NCI-H446 (cell line): ENCODE results near the gene BCO2.
"Not testable (repeated sequence)": the region's sequence is repeated elsewhere in the genome, so short reads cannot be mapped to it uniquely, and the experiment has no call there.

Experiments
- DNase-seq, 2 experiments: peaks; one replicate each; lab custom pipeline; 2025; lab: John Stamatoyannopoulos, UW

BCO2 gene, protein sequence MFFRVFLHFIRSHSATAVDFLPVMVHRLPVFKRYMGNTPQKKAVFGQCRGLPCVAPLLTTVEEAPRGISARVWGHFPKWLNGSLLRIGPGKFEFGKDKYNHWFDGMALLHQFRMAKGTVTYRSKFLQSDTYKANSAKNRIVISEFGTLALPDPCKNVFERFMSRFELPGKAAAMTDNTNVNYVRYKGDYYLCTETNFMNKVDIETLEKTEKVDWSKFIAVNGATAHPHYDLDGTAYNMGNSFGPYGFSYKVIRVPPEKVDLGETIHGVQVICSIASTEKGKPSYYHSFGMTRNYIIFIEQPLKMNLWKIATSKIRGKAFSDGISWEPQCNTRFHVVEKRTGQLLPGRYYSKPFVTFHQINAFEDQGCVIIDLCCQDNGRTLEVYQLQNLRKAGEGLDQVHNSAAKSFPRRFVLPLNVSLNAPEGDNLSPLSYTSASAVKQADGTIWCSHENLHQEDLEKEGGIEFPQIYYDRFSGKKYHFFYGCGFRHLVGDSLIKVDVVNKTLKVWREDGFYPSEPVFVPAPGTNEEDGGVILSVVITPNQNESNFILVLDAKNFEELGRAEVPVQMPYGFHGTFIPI

DNA sequence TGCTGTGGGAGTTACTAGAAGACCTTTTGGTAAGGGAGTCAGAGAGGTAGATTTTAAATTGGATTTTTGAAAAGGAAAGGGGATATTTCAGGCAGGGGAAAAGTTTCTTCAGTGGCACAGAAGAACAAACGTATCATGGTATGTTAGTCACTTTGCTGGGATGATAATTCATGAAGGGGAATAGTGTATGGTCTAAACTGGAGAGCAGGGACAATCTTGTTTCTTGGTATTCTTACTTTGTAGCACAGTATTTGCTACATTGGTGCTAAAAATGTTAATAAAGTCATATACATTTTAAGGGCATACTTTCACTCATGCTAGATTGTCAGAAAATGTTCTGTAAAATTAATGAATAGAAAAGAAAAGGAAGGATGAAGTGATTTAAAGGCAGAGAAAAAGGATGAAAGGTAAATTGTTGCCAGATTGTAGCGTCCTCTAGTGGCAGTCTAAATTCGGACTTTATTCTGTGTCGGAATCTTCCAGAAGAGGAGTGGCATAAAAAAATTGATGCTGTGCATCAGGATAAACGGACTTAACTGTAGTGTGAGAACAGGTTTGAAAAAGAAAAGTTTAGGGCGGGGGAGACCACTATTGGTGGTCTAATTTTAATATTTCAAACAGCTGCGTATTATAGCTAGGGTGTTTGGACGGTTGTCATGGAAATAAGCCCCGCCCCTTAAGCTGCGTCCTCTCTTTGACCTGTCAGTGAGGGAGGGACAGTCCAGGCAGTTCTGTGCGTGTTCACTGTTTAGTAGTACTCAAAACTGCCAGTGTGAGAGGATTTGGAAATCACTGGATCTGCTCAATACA lies at the start of gene BCO2:
TSS of gene BCO2 (plus strand) at position 724 of the 810 bp plus-strand sequence. CDS start 90 bp downstream, outside the sequence.
- no peak for DNase-seq

DNA sequence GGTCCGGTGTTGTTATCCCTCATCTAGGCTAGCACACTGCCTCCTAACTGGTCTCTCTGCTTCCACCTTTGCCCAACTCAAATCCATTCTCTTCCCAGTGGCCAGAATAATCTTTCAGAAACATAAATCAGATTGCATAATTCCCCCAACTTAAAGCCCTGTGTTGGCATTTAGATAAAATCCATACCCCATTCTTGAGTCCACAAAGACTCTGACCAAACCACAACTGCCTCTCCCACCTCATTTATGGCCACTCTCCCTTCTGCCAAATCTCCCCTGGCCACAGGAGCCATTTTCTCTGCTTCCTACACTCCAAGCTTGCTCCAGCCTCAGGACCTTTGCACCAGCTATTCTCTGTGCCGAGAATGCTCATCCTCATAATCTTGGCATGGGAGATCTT lies 48.3 kb upstream of the BCO2 start:
- DNase-seq: no peak

DNA sequence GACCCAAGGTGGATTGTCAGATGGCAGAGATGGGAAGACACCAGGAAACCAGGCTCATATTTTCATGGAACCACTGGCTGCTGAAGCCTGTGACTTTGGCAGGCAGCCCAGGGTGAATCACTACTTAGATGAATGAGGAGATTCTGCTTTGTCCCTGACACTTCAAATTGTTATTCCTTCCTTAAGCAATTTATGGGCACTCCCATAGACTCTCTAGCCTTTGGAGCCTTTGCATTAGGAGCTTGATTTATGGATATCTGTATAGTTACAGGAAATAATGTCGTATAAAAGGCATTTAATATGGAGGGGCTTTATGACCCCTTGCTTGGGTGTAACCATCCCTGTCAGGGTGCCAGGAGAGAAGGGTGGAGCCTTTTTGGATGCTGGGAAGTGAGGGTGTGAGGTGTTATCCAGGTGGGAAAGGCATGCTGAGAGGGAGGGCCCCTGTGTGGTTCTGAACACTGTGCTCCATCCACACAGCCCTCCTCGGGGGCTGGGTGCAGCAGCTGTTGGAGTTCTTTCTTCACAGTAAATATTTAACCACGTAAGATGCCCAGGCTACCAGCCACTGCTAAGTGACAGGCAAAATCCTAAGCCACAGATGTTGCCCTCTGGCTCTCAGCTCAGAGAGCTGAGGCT lies 46.7 kb upstream of the BCO2 start:
- DNase-seq: peak; percentile 35 to 71

DNA sequence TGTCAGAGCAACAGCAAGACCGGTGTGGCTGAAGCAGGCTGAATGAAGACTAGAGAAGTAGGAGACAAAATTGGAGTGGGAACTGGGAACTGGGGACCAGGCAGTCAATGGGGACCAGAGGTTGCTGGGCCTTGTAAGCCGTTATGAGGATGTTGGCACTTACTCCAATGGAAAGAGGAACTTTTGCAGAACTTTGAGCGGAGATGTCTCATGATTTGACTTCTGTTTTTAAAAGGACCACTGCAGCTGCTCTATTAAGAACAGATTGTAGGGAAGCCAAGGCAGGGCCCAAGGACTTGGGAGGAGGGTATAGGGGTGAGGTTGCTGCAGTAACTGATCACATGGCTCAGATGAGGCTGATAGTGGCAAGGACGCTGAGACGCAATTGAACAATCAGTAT lies 45.7 kb upstream of the BCO2 start:
- DNase-seq: no peak

DNA sequence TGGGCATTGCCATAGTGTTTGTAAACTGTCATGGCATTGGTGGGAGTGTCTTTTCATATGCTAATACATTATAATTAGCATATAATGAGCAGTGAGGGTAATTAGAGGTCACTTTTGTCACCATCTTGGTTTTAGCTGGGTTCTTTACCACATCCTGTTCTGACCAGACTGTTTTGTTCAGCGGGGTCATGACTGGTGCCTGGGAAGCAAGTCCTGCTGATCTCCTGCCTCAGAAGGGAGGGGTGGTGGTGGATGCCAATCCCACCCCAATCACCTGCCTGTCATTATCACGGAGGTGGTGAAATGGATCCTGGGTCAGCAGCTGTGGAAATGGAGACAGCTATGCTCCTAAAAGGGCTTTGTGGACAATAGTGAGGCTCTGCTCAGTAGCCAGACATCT lies 42.6 kb upstream of the BCO2 start:
- DNase-seq: no peak

DNA sequence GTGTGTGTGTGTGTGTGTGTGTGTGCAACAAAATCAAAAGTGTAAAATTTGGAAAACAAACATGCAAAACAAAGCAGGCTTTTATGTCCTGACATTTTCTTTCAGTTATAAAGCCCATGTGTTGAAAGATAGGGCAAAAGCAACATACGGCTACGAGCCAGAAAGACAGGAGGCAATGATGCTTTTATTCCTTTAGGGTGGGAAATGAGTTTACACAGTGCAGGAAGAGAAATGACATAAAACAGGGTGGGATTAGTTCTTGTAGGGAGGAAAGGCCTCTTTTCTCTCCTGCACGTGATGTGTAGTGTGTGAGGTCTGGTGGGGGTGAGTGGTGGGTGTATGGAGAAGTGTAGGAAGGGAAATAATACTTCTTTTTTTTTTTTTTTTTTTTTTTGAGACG lies 40.8 kb upstream of the BCO2 start:
- no peak for DNase-seq

DNA sequence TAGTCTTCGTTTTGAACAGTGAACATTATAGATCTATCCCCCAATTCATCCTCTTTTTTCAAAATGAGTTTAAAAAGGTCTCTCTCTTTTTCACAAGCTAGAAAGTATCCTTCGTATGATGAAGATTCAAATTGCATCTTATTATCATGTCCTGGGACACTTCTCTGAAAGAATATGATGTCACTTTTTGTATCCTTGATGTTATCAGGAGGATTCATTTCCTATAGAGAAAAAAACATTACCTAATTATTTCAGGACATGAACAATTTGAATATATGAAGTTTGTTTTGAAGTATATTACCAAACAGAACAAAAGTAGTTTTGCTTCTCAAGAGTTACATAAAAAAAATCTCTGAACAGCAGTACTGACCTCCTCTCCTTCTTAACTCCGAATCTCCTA lies 31.7 kb upstream of the BCO2 start:
- DNase-seq: no peak

DNA sequence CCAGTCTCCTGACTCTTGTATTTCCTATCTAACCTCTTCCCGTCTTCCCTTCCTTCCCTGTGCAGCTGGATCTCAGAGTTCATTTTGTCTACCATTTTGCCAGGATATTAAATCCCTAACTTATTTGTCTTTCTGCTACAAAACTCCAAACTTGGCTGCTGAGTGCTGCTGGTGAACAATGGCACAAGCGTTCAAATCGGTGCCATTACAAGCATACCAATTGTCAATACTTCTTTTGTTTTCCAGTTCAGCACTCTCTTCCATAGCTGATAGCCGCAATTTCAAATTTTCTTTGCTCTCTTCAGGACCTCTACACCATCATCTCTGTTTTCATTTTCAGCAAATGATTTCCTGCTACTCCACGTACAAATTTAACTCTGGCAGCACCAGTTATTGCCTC lies 24.8 kb upstream of the BCO2 start:
- no peak for DNase-seq

DNA sequence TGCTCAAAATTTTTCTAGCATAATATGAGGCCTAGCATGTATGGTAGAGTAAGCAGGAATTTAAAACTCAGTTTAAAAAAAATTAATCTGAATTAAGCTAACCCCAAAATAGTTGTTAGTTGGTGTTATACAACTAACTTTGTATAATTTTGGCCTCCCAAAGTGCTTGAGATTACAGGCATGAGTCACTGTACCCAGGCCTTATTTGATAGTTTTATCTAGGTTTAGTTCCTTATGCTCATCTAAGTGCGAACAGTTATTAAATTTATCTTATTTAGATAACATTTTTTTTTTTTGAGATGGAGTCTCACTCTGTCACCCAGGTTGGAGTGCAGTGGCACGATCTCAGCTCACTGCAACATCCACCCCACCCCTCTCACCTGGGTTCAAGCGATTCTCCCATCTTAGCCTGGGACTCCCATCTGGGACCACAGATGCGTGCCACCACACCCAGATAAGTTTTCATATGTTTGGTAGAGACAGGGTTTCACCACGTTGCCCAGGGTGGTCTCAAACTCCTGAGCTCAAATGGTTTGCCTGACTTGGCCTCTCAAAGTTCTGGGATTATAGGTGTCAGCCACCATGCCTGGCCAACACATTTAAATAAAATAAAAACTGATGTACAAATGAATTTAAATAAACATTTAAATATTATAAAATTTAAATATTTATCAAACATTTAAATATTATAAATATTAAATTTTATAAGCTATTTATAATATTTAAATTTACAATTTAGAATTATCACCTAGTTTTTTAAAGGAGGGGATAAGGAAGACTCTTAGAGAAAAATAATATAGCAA lies 19.0 kb upstream of the BCO2 start:
- DNase-seq: no peak

DNA sequence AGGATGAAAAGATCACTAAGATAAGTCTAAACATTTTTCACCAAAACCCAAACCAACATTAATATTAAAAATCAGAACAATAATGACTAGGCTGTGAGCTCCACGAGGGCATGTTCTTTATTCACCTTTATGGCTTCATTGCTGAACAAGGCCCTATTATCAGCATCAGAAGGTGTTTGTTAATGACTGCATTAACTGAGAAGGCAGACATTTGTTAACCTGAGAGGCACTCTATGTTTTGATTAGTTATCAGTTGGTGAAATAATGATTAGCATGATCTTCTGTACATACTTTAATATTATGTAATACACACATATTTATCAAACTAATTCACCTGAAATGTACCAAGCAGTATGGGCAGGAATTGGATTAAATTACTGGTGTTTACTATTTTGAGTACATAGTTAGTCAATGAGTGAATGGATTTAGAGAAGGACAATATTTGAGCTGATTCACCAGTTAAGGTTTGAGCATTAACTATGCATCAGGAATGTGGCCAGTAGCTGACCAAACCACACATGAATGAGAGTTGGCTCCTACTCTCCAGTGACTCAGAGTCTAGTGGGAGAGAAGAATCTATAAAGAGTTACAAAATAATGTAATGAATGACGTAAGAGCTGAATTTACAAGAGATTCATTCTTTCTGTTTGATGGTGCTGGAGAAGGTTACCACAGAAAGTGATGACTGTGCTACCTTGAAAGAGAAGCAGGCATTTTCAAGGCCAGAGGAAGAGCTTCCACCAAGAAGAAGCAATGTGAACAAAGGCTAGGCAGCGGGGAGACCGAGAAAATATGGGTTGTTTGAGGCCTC lies 18.2 kb upstream of the BCO2 start:
- no peak for DNase-seq

DNA sequence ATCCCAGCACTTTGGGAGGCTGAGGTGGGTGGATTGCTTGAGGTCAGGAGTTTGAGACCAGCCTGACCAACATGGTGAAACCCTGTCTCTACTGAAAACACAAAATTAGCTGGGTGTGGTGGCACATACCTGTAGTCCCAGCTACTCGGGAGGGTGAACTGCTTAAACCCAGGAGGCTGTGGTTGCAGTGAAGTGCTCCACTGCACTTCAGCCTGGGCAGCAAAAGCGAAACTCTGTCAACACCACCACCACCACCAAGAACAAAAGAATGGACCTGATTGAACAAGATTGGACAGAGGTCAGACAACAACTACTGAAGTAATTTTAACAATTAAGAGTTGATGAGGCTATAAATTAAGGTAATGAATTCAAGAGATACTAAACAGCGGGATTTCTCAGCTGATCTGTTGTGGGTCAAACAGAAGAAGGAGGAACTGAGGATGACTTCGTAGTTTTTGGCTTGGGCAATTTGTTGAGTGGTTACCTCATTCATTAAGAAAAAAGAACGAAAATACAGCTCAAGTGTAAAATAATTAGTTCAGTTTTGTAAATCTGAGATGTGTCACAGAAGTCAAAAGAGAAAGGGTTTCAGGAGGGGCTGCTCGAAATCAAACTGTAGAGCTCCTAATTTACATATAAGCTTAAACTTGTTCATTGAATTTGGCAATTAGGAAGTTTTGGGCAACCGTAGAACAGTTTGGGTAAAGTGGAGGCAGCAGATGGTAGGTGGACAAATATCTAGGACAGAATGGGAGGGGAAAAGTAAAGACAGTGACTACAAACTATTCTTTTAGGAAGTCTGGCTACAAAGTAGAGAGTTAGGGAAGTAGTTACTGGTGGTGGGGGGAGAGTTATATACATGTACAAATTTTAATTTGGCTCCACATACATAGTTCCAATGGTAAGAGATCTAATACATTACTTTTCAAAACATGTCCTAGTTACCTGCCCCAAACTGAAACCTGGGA lies 15.9 kb upstream of the BCO2 start:
- no peak for DNase-seq

DNA sequence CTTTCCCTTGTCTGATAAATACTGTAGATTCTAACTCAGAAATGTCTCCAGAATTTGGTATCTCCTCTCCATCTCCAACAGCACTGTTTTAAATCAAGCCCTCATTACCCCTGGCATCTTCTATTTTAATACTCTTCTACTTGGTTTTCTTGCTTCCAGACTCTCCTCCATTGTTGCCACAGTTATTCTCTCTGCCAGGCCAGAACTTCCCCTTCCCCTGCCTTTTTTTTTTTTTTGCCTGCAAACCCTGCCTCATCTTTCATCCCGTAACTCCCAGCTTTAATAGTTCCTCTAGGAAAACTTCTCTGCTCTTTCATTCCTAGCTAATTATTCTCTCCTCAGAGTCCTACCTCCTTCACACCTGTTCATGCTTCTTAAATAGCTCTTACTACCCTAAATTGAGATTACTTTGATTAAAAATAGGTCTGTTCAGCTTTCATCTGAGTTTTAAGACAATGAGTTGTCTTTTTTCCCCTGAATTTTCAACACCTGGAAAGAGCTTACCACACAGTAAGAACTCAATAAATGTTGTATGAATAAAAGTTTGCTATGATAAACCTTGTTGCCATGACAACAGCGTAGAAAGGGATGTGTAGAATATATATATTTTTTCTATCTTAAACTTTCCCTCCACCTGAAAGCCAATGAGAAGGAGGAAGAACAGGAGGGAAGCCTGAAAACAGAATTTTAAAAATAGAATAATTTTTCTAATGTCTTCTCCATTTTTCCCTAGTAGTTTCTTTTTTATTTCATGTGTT lies 15.0 kb upstream of the BCO2 start:
- no peak for DNase-seq

DNA sequence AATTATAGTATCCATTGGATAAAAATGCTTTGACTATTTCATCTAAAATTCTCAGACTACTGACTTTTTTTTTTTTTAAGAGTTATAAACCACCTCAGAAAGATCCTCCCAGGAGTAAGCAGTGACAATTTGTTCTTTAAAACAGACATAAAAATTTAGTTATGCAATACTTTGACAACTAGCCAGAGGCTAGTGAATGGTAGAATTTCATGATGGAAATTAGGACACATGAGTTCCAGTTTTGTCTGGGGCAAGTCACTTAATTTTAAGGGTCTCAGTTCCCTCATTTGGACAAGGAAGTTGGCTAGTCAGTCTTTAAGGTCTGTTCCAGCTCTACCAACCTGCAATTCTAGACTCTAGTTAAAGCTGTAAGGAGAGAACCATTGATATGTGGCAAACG lies 14.3 kb upstream of the BCO2 start:
- no peak for DNase-seq

DNA sequence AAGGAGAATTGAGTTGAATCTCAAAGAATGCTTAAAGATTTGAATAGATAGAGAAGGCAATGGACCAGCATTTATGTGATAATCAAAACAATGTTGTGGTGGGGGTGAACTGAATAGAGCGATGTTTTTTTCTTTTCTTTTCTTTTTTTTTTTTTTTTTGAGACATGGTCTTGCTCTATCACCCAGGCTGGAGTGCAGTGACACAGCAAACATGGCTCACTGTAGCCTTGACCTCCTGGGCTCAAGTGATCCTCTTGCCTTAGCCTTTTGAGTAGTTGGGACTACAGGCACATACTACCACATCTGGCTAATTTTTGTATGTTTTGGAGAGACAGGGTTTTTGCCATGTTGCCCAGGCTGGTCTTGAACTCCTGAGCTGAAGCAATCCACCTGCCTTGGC lies 13.1 kb upstream of the BCO2 start:
- not testable (repeated sequence) for DNase-seq

DNA sequence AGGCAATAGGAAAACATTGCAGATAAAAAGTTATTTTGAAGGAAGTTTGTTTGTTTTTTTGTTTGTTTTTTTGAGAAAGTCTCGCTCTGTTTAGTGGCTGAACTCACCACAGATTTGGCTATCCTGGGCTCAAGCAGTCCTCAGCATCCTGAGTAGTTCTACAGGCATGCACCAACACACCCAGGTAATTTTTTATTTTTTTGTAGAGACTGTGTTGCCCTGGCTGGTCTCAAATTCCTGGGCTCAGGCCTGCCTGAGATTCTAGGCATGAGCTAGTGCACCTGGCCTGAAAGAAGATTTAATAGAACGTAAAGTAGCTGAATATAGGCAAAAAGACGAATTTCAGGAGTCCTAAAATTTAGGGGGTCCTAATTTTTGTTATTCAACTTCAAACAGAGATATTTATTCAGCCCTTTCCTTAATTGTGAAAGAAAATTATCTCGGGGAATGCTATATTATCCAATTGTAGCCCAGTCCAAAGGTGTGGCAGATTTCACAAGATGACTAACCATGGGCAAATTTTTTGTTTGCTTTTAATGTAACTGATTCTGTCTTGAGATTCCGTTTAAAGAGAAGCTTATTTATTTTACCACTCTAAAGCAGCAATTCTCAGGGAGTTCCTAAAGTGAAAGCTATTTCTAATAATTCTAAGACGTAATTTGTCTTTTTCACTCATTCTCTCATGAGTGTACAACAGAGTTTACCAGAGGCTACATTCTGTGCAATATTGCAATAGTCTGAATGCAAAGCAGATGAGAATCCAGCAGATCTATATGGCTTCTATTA lies 12.4 kb upstream of the BCO2 start:
- DNase-seq: no peak

DNA sequence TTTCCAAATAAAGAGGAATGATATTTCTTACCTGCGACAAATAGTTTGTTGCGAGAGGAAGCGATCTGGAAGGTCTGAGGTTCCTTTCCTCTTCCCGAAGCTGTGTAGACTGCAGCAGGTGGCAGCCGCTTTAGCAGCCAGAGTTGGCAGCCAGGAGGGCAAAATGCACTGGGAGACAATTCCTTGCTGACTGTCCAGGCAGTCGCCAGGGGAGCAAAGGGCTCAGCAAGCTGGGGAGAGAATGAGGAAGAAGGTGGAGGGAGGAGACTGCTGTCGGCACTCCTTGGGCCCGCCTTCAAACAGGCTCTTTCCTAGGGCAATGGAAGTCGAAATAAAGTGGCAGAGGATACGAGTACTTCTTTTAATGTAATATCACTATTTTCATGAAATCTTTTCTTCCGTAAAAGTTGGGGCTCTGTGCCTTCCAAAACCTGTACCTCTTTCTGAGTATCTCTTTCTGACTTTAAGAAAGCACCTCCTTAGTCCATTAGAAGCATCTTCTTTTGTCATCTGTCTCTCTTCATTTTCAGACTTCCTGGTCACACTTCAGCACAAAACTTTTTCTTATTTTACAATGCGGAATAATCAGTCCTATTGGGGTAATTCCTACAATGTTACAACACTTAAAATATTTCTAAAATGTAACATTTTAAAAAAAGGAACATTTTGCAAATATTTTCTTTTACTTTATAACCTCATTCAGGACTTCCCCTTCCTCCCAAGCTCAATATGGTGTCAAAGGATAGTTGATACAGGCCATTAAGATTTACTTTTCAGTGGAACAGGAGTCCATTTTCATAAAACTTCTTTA lies 11.2 kb upstream of the BCO2 start, which contains the start of gene IL18:
TSS of gene IL18 (minus strand) at position 220 of the 811 bp plus-strand sequence. CDS start 9,041 bp downstream, outside the sequence.
- no peak for DNase-seq

DNA sequence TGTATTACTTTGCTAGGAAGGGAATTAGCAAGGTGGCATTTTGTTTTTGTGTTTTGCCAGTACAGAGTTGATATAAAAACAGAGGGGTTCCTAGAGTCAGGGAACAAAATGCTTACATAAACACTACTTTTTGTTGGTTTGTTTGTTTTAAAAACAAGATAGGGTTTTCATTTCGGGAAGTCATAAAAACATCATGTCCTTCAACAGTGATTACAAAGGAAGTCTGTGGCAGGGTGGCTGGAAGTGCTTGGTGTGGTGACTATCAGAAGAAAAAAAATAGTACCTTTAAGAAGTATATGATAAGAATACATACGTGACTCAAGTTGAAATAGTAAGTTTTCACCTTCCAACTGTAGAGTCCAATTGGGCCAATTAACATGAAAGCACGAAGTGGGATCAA lies 10.3 kb upstream of the BCO2 start:
- no peak for DNase-seq
